ENCODE results near the gene RIPOR3.

- TF ChIP-seq CTCF (optimal IDR thresholded peaks at IDR 0.05 in 1 of 3, IDR thresholded peaks at IDR 0.05 in 1 of 3, conservative IDR thresholded peaks at IDR 0.05 in 1 of 3; ENCODE audit: extremely low read depth in 1 of 3, insufficient read depth in 2 of 3, low read length in 3 of 3) (no peak), EZH2 (IDR thresholded peaks at IDR 0.05; ENCODE audit: low read length) (no peak)
Observed at GRCh38 chr20:50613438-50614169, 77.7 kb downstream of the RIPOR3 start.
